GM06990 (cell line): ENCODE measurements around the gene KRTAP6-1.

Source experiments
- DNase-seq: peaks from one replicate; pipeline ENCODE4 v3.0.0-alpha.2; 2011; ENCODE audit not compliant: insufficient read length; ENCODE audit errors: extremely low read depth
- H3K27me3 ChIP-seq: replicated peaks from 2 replicates; pipeline ENCODE4 v1.6.0; 2011; ENCODE audit warnings: low read length; ENCODE audit not compliant: control insufficient read depth, insufficient read depth
- H3K36me3 ChIP-seq: 2 replicates; pipeline ENCODE4 v1.5.1; 2011; ENCODE audit warnings: low read length; ENCODE audit not compliant: control insufficient read depth, insufficient read depth
- H3K4me3 ChIP-seq: replicated peaks from 2 replicates; pipeline ENCODE4 v1.5.1; 2011; ENCODE audit warnings: low read depth, mild to moderate bottlenecking, control low read depth, low read length
- CTCF ChIP-seq: IDR thresholded peaks from 2 replicates; pipeline ENCODE4 v1.5.1; 2011; ENCODE audit warnings: low read length, control low read depth, mild to moderate bottlenecking, inconsistent platforms; ENCODE audit not compliant: insufficient read depth, poor library complexity, severe bottlenecking

Gene KRTAP6-1

GRCh38 chr21:30613836-30614235, at the start of gene KRTAP6-1:
KRTAP6-1 (minus strand) TSS chr21:30613930; CDS start chr21:30613904, 26 bp downstream.
- Histone ChIP-seq H3K27me3 (no peaks in the 10 kb centered on the region), H3K36me3 (no peaks in the 10 kb centered on the region), H3K4me3 (no peak within 1 kb of the TSS)
- DNase-seq: no peak
- no peak for TF ChIP-seq CTCF

- DNase-seq: no peak
- H3K27me3 ChIP-seq: no peaks in the 10 kb centered on the region
- TF ChIP-seq CTCF: no peak
- H3K36me3 ChIP-seq: no peaks in the 10 kb centered on the region
- H3K4me3 ChIP-seq: no peak overlapping the region
Observed at GRCh38 chr21:30652891-30653290, 39.2 kb upstream of the KRTAP6-1 start.

GRCh38 chr21:30646904-30647414, 33.2 kb upstream of the KRTAP6-1 start:
- no peak for TF ChIP-seq CTCF
- no peak for DNase-seq
- no peak overlapping the region for H3K4me3 ChIP-seq

GRCh38 chr21:30642564-30642963, 28.8 kb upstream of the KRTAP6-1 start, which contains the start of gene KRTAP20-3:
KRTAP20-3 (plus strand) TSS chr21:30642864.
- TF ChIP-seq CTCF: no peak

More at GRCh38 chr21:30646904-30647414, 33.2 kb upstream of the KRTAP6-1 start:
- H3K27me3 ChIP-seq: no peaks in the 10 kb centered on the region
- H3K36me3 ChIP-seq: no peaks in the 10 kb centered on the region

GRCh38 chr21:30638686-30639085, 25.0 kb upstream of the KRTAP6-1 start:
- Histone ChIP-seq H3K36me3 (no peaks in the 10 kb centered on the region), H3K27me3 (no peaks in the 10 kb centered on the region), H3K4me3 (no peak overlapping the region)
- no peak for TF ChIP-seq CTCF
- no peak for DNase-seq

More at GRCh38 chr21:30642564-30642963, 28.8 kb upstream of the KRTAP6-1 start, which contains the start of gene KRTAP20-3:
- no peak for DNase-seq
- Histone ChIP-seq H3K27me3 (no peaks in the 10 kb centered on the region), H3K4me3 (no peak within 1 kb of the TSS), H3K36me3 (no peaks in the 10 kb centered on the region)

- TF ChIP-seq CTCF: no peak
- Histone ChIP-seq H3K36me3 (no peaks in the 10 kb centered on the region), H3K4me3 (no peak within 1 kb of the TSS)
Observed at GRCh38 chr21:30634906-30635305, 21.2 kb upstream of the KRTAP6-1 start, which contains the start of gene KRTAP20-2. KRTAP20-2 (plus strand) TSS chr21:30635206; CDS start chr21:30635264, 58 bp downstream.

More at GRCh38 chr21:30634906-30635305, 21.2 kb upstream of the KRTAP6-1 start, which contains the start of gene KRTAP20-2:
- DNase-seq: no peak
- H3K27me3 ChIP-seq: no peaks in the 10 kb centered on the region
